Lower lobe of right lung (tissue), 2 donors: ENCODE data around the gene CPEB4. TPM values are rescaled to one million over a fixed set of nuclear protein-coding genes. Genes with fewer than 3 reads are reported as not detected.

Experiments
- ATAC-seq, 2 donors: fragments of 200-7000 bp; cut with Tn5 transposase; one replicate each; pipeline ENCODE4 v1.9.1; 2020 to 2022; ENCODE audit warnings: mild to moderate bottlenecking in 2 of 2, moderate library complexity in 2 of 2
- DNase-seq: peaks from one replicate; pipeline ENCODE4 v3.0.0-alpha.2; 2020
- H3K27ac ChIP-seq: fragments of 200-600 bp; one replicate; pipeline ENCODE4 v1.8.0; 2022
- H3K27me3 ChIP-seq: fragments of 200-600 bp; one replicate; pipeline ENCODE4 v1.8.0; 2022; ENCODE audit warnings: low read depth
- H3K36me3 ChIP-seq: fragments of 200-600 bp; one replicate; pipeline ENCODE4 v1.8.0; 2022; ENCODE audit warnings: mild to moderate bottlenecking
- H3K4me1 ChIP-seq: fragments of 200-600 bp; one replicate; pipeline ENCODE4 v1.8.0; 2022
- H3K4me3 ChIP-seq: fragments of 200-600 bp; one replicate; pipeline ENCODE4 v1.8.0; 2022; ENCODE audit warnings: mild to moderate bottlenecking
- H3K9me3 ChIP-seq: fragments of 200-600 bp; one replicate; pipeline ENCODE4 v1.8.0; 2022
- CTCF ChIP-seq: fragments of 200-600 bp; IDR thresholded peaks from one replicate; pipeline ENCODE4 v1.8.0; 2022; ENCODE audit warnings: antibody characterized with exemption, mild to moderate bottlenecking
- intact Hi-C: fragments of 100-400 bp; cut with DNase I; formaldehyde crosslinking; loops from one replicate; pipeline ENCODE4 v1.11.0; 2022
- total RNA-seq: library from RNA; stranded (reverse); fragmentation: NEBNext Ultra II Directional; extraction: Animal tissue kit (Norgen Biotek cat#: 25700); gene quantifications from one replicate; pipeline ENCODE4 v1.2.1, GENCODE V29; 2021
- donor health status: DM: no; HTN: yes; CAD: no; lungs with severe emphysema.

CPEB4 gene
- total RNA-seq, 1 donor from 2014 or later, result 67.5 TPM

GRCh38 chr5:173926359-173926758 is 38.2 kb downstream of the CPEB4 start:
- intact Hi-C loops, result no loop called here
- Histone ChIP-seq H3K4me1 (peaks cover 73% of the 10 kb centered on the region), H3K27me3 (no peaks in the 10 kb centered on the region), H3K9me3 (no peaks in the 10 kb centered on the region), H3K27ac (no peak overlapping the region), H3K36me3 (peaks cover 12% of the 10 kb centered on the region), H3K4me3 (no peak overlapping the region)
- TF ChIP-seq CTCF, result no peak
- DNase-seq (no peak), ATAC-seq (peak in 1 of 2 donors; percentile 53)

DNA sequence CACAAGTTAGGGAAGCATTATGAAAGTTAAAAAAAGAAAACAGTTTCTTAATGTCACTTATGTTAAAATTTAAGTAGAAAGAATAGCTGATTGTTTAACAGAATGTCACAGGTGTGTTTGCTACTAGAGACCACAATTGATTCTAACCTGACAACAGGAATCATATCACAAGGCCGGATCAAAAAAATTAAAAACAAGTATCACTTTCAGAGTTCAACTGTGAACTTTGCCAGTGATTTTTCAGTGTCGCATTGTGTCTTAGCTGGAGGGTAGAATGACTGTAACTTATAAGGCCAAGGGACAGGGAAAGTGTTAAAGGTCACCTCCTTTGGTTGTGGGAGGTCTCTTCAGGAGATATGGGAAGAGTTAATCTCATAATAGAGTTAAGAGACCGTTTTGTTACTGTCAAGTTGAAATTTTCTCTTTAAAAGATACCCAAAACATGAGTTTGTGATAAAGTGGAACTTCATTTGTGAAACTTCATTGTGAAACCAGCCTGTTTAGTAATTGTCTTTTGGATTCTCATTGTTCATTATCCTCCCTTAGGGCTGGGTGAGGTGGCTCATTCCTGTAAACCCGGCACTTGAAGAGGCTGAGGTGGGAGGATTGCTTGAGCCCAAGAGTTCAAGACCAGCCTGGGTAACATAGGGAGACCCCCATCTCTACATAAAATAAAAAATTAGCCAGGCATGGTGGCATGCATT is 40.9 kb downstream of the CPEB4 start:
- ATAC-seq (no peak), DNase-seq (no peak)
- H3K4me3 ChIP-seq, result no peak overlapping the region
- no peaks in the 10 kb centered on the region for H3K27me3 ChIP-seq
- intact Hi-C loops, result no loop called here
- H3K4me1 ChIP-seq, result peaks cover 47% of the 10 kb centered on the region
- peaks cover 16% of the 10 kb centered on the region for H3K36me3 ChIP-seq
- H3K27ac ChIP-seq, result no peak overlapping the region
- TF ChIP-seq CTCF, result no peak
- H3K9me3 ChIP-seq, result no peaks in the 10 kb centered on the region

DNA sequence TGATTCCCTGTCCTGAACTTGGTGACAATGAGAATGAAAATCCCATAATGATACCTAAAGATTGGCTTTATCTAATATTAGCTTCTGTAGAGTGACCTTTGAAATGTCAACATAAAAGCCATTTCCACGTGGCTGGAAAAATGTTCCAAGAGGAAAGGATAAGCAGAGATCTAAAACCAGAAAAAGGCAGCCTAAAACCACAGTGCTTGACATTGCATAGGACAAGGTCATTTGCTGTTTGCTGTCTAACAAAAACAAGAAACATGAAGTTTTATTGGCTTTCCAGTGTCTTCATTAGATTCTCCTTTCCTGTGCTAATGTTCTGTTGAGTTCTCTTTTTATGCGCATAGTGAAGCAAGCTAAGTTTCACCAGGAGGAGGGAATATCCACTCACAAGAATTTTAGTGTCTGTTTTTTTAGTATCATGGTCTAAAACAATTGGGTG is 44.6 kb downstream of the CPEB4 start:
- Histone ChIP-seq H3K36me3 (peaks cover 14% of the 10 kb centered on the region), H3K4me3 (no peak overlapping the region), H3K27ac (no peak overlapping the region), H3K9me3 (no peaks in the 10 kb centered on the region), H3K4me1 (peaks cover 23% of the 10 kb centered on the region), H3K27me3 (no peaks in the 10 kb centered on the region)
- intact Hi-C loops, result no loop called here
- no peak for TF ChIP-seq CTCF
- ATAC-seq (no peak), DNase-seq (no peak)

- DNase-seq (no peak), ATAC-seq (no peak)
- Histone ChIP-seq H3K4me3 (no peak overlapping the region), H3K36me3 (peaks cover 14% of the 10 kb centered on the region), H3K4me1 (peaks cover 11% of the 10 kb centered on the region), H3K27ac (no peak overlapping the region), H3K27me3 (no peaks in the 10 kb centered on the region), H3K9me3 (no peaks in the 10 kb centered on the region)
- intact Hi-C loops, result no loop called here
- no peak for TF ChIP-seq CTCF
These were observed 45.8 kb downstream of the CPEB4 start for GRCh38 chr5:173933901-173934300.

- ATAC-seq, result no peak
- TF ChIP-seq CTCF, result no peak
- no peak overlapping the region for H3K4me3 ChIP-seq
- H3K27me3 ChIP-seq, result no peaks in the 10 kb centered on the region
- H3K9me3 ChIP-seq, result no peaks in the 10 kb centered on the region
- H3K27ac ChIP-seq, result no peak overlapping the region
- H3K4me1 ChIP-seq, result peaks cover 17% of the 10 kb centered on the region
- intact Hi-C loops, result no loop called here
- H3K36me3 ChIP-seq, result peaks cover 14% of the 10 kb centered on the region
- DNase-seq, result no peak
These were observed 47.2 kb downstream of the CPEB4 start for GRCh38 chr5:173935396-173935795.
